GM12872 (cell line): Measurements from ENCODE around the gene FCRL3.

Experiments used
- CTCF ChIP-seq: IDR thresholded peaks from 3 replicates; pipeline ENCODE4 v1.5.1; 2011; ENCODE audit warnings: low read depth, mild to moderate bottlenecking, low read length, moderate library complexity; ENCODE audit not compliant: insufficient read depth

Gene FCRL3

DNA sequence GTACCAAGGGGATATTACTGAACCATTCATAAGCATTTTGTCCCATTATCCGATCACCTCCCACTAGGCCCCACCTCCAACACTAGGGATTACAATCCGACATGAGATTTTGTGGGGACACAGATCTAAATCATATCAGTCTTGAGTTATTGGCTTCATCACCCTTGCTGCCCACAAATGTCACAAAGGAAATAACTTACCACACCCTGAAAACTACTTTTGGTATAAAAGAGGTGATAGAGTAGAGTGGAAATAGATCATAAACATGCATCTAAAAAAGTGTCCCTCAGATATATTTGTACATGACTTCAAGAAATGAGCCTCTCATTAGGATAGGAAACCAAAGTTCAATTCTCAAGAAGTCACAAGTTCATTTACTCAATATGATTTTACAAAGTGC lies 22.6 kb upstream of the FCRL3 start:
- TF ChIP-seq CTCF, result no peak

GRCh38 chr1:157721985-157722384 lies 21.4 kb upstream of the FCRL3 start:
- no peak for TF ChIP-seq CTCF

- TF ChIP-seq CTCF, result no peak
Measured at GRCh38 chr1:157715736-157716135, 15.2 kb upstream of the FCRL3 start.

DNA sequence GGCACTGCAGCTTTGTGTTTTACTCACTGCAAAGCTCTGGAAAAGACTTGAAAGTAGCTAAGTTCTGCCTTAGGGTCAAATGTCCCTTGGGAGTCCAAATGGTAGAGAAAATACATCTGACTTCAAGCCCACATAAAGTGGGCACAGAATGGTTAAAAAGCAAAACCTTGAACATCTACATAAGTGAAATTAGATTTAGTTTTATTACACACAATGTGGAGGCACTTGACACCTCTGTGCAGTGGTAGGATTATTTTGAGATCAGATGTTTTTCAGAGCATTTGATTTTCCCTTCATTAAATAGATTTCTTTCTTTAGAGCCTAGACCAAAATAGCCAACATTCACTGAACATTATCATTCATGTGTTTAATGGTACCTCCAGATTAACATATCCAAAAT lies 11.2 kb upstream of the FCRL3 start:
- TF ChIP-seq CTCF, result no peak

DNA sequence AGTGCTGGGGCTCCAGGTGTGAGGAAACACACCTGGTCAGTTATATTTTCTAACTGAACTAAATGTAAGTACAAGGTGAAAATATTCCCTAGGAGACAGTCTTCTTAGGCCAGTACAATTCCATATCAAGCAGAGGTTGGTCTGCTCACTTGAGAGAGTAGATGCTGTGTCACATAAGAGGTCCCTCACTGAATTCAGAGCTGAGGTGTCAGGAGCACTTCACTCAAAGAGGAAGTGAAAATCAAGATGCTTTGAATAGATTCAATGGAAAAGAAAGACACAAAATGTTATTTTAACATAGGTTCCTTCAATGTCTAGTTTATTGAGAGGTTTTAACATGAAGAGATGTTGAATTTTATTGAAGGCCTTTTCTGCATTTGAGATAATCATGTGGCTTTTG lies 4.3 kb upstream of the FCRL3 start:
- TF ChIP-seq CTCF, result no peak

DNA sequence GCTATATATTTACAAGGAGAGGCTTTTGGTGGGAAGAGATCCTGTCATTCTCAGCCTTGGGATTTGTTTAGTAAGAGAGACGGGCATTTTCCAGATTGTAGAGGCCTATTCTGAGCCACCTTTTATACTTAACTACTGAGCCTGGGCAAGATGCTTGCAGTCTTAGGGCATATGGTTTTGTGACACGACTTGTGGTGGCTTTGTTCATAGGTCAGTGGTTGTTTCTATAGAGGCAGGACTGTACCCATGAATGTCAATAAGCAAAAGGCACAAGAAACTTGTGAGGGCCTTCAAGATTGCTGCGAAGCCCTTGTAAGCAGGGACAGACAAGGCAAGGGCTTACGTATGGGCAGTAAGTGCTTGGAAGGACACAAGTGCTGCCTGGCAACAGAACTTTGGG lies 3.4 kb upstream of the FCRL3 start:
- no peak for TF ChIP-seq CTCF

DNA sequence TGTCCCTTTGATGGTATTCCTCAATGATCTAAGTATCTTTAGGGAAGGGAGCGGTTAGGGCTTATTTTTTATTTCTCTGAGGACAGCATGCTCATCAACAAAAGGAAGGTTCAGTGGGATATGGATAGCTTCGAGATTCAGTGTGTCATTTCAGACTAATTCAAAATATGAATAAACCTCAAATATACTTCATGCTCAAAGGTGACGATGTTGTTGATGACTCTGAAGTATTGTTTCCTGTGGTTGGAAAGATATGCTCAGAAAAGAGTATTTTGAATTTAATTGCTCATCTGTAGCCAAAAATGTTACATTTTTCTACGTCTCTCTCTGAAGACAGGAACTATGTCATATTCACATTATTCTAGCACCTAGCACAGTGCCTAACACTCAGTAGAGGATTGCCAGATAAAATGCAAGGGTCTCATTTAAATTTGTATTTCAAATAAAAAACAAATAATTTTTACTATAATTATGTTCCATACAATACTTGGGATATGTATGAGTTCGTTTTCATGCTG lies 1.8 kb upstream of the FCRL3 start:
- no peak for TF ChIP-seq CTCF

- no peak for TF ChIP-seq CTCF
Measured at GRCh38 chr1:157700305-157700704, 264 bp downstream of the FCRL3 start.
